Measurements from ENCODE around the gene KRIT1.
"Not testable (repeated sequence)": the region's sequence is repeated elsewhere in the genome, so short reads cannot be mapped to it uniquely, and the experiment has no call there.

The KRIT1 gene

DNA sequence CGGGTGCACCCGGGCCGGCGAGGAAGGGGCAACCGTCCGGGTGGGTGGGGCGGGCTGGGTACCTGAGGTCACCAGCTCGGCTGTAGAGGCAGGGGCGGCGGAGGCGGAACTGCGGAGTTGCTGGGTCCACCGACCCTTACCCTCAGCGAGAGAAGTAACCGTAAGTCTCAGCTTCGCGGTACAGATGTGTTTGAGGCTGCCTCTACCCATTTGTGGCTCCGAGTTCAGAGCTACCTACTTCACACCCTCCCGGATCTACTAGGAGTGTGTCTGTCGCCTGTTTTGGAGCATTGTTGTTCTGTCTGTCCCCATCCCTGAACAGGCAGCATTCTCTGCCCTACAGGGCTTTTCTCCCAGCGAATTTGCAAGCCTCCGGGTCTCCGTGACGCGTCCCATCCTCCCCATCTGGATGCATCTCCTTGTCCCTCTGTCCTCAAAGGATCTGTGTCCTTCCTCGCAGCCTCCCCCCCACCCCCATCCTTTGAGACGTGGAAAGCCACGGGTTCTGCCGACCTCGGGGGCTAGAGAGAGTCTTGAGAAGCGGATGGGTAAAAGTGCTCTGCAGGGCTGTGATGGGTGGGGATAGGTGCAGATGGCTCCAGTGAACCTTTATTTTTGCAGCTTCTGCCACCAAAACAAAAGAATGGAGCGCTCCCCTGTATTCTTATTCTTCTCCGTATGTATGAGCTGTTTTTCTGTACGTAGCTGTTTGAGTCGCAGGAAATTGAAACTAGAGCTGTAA is 817 bp upstream of the KRIT1 start:
- peak; percentile 3 for DNase-seq

- no peak for DNase-seq
Measured at GRCh38 chr7:92244808-92245486, 767 bp downstream of the KRIT1 start.

DNA sequence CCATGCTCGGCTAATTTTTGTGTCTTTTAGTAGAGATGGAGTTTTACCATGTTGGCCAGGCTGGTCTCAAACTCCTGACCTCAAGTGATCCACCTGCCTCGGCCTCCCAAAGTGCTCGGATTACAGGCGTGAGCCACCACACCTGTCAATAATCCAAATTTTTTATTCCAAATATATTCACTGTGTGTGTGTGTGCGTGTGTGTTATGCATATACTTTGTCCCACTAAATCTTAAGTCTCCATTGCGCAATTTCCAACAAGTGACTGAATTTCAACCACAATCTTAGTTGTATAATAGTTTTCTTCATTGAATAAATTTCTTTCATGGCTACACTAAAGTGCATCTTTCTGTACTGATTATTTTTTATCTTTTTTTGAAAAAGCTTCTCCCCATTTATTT is 2.7 kb downstream of the KRIT1 start:
- no peak for DNase-seq

- DNase-seq = no peak
Measured at GRCh38 chr7:92230547-92230946, 15.2 kb downstream of the KRIT1 start.

DNA sequence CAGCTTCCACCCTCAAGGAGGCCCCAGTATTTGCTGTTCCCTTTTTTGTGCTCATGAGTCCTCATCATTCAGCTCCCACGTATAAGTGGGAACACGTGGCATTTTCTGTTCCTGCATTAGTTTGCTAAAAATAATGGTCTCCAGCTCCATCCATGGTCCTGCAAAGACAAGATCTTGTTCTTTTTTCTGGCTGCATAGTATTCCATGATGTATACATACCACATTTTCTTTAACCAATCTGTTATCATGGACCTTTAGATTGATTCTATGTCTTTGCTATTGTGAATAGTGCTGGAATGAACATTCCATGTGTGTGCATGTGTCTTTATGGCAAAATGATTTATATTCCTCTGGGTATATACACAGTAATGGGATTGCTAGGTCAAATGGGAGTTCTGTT is 17.0 kb downstream of the KRIT1 start:
- no peak for DNase-seq

- DNase-seq = no peak
Measured at GRCh38 chr7:92228100-92228499, 17.6 kb downstream of the KRIT1 start.

DNA sequence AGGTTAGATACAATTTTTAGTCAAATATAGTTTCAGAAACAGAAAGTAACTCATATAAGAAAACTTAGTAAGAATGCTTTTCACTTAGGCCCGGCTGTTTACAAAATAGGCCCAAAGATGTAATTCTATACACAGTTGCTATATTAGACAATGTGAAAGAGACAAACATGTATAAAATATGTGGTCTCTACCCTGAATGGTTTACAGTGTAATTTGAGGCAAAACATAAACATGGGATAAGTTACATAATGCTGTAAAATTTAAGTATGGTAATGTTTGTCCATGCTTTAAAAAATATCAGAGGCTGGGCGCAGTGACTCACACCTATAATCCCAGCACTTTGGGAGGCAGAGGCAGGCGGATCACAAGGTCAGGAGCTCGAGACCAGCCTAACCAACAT is 18.7 kb downstream of the KRIT1 start:
- no peak for DNase-seq

DNA sequence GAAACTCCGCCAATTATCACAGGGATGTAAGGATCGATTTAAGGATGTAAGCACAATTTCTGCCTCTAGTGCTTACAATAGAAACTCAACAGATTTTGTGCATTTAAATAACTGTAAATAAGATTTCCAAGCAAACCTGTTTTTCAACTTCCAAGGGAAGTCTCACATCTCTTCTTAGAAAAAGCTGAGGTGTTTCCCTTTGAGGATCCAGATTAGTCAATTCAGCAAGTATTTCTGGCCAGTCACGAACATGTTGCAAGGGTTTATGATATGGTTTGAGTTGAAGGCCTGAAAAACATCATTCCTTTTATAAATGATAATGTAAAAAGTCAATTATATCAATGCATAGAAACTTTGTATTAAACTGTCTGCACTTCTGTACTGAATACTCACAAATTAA is 23.9 kb downstream of the KRIT1 start:
- no peak for DNase-seq

DNA sequence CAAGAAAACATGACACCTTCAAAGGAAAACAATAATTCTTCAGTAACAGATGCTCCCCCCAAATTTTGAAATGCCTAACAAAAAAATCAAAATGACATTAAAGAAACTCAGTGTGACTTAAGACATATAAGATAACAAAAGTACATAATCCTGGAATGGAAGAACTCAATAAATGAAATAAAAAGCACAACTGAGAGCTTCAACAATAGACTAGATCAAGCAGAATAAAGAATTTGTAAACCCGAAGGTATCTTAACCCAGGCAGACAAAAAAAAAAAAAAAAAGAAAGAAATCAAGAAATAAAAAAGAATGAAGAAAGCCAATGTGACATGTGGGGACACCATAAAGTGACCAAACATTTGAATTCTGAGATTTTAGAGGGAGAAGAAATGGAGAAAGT is 39.0 kb downstream of the KRIT1 start:
- DNase-seq = no peak

DNA sequence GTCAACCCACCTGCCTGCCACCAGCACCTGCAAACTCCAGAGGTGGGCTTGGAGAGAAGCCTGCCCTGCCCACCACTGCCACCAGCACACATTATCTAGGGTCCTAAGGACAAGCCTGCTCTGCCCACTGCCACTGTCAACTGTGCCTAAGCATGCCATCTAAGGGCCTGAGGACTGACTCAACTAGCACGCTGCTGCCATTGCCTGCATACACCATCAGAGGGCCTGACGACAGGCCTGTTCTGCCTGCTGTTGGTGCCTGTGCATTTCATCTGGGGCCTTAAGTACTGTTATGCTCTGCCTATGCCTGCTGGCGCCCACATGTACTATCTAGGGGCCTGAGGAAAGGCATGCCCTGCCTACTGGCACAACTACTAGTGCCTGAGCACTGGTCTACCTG is 39.7 kb downstream of the KRIT1 start:
- DNase-seq = no peak

DNA sequence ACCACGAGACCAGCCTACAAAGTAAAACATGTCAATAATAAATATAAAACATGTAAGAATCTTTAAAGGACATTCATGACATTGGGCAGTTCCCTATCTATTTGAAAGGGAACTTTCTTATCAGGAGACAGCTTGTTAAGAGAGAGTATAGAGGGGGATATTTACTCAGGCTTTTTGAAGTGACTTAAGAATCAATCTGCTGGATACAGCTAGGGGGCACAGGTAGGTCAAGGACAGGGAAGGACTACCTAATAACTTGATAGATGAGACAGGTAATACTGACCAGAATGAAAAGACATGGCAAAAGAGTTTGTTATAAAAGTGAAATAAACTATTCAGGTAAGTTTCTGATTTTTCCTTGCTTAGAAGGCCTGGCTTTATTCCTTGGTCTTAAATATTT is 44.9 kb downstream of the KRIT1 start:
- no peak for DNase-seq

- DNase-seq = no peak
Measured at GRCh38 chr7:92192326-92192725, 53.4 kb downstream of the KRIT1 start.

DNA sequence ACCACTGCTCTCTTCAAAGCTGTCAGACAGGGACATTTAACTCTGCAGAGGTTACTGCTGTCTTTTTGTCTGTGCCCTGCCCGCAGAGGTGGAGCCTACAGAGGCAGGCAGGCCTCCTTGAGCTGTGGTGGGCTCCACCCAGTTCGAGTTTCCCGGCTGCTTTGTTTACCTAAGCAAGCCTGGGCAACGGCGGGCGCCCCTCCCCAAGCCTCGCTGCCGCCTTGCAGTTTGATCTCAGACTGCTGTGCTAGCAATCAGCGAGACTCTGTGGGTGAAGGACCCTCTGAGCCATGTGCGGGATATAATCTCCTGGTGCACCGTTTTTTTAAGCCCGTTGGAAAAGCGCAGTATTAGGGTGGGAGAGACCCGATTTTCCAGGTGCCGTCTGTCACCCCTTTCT is 56.5 kb downstream of the KRIT1 start:
- DNase-seq = not testable (repeated sequence)

- DNase-seq = not testable (repeated sequence)
Measured at GRCh38 chr7:92184294-92184693, 61.4 kb downstream of the KRIT1 start.

GRCh38 chr7:92178928-92179924 is 66.5 kb downstream of the KRIT1 start, which contains the start of gene LRRD1:
Gene LRRD1 (minus strand): TSS chr7:92179142. CDS start chr7:92165202, 13,940 bp downstream.
- peak; percentile 89 for DNase-seq

- DNase-seq = no peak
Measured at GRCh38 chr7:92177362-92177761, 68.4 kb downstream of the KRIT1 start.

DNA sequence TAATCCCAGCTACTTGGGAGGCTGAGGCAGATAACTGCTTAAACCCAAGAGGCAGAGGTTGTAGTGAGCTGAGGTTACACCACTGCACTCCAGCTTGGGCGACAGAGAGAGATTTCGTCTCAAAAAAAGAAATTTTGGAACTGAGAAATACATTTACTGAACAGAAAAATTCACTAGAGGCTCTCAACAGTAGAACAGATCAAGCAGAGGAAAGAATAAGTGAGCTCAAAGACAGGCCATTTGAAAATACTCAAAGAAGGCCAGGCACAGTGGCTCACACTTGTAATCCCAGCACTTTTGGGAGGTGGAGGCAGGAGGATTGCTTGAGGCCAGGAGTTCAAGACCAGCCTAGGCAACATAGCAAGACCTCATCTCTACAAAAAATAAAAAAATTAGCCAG is 76.2 kb downstream of the KRIT1 start:
- not testable (repeated sequence) for DNase-seq

- DNase-seq = no peak
Measured at GRCh38 chr7:92161271-92161670, 84.4 kb downstream of the KRIT1 start.

GRCh38 chr7:92158660-92159575 is 86.8 kb downstream of the KRIT1 start:
- DNase-seq = no peak

- no peak for DNase-seq
Measured at GRCh38 chr7:92156990-92157389, 88.7 kb downstream of the KRIT1 start.

GRCh38 chr7:92155108-92155739 is 90.5 kb downstream of the KRIT1 start:
- DNase-seq = no peak
